Activated CD4-positive, alpha-beta T cell treated with anti-CD3 and anti-CD28 coated beads for 1 hour (primary cell): ENCODE data around the gene ZNF341.
"Not testable (repeated sequence)": the region's sequence is repeated elsewhere in the genome, so short reads cannot be mapped to it uniquely, and the experiment has no call there.

Source experiments
- DNase-seq: peaks from one replicate; pipeline ENCODE4 v3.0.0-alpha.2; 2020

The ZNF341 gene

DNA sequence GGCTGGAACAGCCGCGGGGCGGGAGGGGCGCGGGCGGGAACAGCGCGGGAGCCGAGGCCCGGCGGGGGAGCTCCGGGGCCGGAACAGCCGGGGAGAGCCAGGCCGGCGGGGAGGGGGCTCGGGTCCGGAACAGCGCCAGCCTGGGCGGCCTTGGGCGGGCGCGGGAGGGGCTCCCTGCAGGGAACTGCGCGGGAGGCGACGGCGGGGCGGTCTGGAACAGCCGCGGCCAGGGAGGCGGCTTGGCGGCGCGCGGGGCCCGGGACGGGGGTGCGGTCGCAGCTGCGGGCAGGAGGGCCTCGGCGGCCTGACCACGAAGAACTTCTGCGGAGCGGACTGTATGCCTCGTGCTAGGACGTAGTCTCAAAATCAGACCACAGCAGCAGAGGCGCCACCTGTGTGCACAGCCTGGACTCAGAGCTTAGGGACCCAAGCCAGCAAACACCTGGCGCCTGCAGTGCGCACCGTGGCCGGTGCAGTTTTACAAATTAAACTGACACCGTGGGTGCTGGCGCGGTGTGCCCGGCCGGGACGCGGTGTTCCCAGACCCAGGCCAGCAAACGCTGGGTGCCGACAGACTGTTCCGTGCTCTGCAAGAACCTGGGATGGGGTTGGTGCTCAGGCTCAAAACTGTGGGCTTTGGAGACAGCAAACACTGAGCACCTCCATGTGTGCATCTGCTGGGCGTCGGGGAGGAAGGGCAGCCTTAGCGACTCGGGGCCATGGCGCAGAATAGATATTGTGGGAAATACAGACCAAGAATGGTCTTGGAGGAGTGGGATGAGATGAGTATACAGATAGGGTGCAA lies 572 bp downstream of the ZNF341 start:
- DNase-seq = peak; percentile 75

DNA sequence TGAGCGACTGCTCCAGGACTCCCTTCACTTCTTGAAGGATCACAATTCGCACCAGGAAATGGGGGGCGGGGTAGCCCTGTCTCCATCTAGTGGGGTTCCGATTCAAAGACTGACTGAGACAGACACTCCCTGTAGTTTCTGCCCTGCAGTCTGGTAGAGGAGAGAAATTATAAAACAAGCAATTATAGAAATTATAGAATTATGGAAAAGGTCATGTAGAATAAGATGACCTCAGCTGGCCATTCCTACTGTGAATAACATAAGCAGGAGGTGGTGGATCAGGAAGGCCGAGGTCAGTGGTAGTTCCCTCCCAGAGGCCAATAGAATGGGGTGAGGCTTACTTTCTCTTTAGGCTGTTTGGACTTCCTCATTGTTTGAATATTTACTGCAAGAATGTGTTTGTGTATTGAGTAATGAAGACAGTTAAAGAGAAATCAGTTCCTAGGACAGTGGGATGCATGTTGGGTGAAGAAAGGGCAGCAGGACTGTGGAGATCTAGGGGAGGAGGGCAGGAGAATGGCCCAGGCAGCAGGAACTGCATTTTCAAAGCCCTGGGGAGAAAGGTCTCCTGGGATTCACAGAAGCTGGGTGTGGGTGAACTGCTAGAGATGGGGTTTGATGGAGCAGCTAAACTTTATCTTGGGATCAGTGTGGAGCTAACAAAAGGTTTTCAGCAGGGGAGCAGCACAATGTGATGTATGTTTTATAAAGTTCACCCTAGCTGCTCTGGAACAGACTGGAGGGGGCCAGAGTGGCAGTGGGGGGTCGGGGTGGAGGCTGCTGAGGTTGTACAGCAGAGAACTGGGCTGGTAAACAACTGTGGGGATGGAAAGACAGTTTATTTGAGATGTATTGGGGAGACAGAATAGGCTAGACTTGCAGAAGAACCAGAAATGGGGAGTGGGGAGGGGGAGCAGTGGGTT lies 2.1 kb downstream of the ZNF341 start:
- DNase-seq = no peak

DNA sequence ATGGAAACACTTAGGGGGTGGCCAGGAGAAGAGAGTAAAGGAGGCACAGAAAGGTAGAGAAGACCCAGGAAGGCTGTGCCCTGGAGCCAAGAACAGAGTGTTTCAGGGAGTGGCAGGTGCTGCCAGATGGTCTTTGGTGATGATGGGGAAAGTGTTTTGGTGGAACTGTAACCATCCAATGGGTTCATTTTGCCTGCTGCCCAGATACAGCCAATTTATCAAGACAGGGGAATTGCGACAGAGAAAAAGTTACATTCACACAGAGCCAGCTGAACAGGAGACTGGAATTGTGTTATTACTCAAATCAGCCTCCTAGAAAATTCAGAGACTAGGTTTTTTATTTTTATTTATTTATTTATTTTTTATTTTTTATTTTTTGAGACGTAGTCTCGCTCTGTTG lies 5.2 kb downstream of the ZNF341 start:
- DNase-seq = no peak

DNA sequence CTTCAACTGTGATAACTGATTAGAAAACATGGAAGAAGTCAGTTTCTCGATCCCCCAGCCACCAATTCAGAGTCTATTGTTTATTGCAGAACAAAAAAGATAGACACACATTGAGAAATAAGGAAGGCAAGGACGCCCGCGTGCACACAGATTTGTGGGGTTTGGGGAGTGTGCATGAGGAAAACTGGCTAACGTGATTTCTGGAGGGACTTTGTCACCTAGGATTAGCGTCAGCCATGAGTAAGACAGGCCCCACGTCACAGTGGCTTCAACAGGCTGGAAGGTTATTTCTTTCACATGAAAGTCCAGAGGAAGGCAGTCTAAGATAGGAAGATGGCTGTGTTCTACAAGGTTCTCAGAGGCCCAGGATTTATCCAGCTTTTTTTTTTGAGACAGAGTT lies 7.7 kb downstream of the ZNF341 start:
- DNase-seq = no peak

DNA sequence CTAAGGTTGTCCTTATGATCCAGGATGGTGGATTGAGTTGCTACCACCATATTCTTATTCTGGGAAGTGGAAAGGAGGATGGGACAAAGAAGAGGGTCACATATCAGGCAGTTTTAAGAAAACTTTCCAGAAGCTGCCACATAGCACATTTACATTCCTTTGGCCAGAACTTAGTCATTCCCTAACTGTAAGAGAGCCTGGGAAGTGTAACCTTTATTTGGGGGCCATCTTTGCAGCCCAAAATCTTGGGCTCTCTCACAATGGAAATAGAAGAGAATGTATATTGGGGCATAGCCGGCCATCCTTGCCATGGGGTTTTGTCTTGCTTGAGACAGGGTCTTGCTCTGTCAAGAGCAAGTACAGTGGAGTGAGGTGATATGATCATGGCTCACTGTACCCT lies 8.4 kb downstream of the ZNF341 start:
- DNase-seq = no peak

DNA sequence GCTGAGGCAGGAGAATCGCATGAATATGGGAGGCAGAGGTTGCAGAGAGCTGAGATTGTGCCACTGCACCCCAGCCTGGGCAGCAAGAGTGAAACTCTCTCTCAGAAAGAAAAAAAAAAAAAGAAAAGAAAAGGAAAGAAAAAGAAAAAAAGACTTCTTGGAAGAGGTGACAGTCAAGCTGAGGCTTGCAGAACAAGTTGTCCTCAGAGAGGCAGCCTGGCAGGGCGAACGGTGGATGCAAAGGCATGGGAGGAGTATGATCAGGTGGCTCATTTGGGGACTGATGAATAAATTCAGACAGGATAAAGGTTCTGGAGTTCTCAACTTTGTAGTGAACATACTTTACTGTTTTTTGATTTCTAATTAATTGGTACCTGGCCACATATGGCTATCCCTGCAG lies 12.4 kb downstream of the ZNF341 start:
- DNase-seq = no peak

DNA sequence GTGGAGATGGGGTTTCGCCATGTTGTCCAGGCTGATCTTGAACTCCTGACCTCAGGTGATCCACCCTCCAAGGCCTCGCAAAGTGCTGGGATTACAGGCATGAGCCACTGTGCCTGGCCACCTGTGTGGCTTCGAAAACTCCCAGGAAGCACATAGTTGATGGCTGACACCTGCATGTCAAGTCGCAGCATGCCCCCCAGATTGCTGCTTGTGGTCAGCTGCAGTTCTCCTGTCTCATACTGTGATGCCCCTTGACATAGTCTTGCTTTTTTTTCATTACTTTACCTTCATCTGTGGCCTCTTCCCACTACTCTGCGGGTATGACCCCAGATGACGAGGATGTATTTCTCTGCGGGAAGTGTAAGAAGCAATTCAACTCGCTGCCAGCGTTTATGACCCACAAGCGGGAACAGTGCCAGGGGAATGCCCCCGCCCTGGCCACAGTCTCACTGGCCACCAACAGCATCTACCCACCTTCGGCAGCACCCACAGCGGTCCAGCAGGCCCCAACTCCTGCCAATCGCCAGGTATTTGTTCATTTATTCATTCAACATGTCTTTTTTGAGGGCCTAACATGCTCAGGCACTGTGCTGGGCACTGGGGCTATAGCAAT lies 13.1 kb downstream of the ZNF341 start:
- no peak for DNase-seq

DNA sequence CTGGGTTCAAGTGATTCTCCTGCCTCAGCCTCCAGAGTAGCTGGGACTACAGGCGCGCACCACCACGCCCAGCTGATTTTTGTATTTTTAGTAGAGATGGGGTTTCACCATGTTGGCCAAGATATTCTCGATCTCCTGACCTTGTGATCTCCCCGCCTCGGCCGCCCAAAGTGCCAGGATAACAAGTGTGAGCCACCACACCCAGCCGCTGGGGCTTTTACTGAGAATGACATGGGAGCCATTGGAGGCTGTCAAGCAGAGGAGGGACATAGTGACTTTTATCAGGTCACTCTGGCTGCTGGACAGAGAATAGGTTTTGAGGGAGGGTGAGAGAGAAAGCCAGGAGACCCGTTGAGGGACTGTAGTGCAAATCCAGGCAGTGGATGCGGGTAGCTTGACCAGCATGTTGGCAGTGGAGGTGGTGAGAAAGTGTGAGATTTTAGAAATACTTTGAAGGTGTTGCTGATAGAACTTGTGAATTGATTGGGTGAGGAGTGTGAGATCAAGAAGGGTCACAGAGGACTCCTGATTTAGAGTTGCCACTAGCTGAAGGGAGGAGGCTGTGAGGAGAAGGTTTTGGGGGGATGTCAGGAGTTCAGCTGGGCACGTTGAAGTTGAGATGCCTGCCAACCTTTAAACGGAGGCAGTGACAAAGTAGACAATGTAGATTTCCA lies 14.7 kb downstream of the ZNF341 start:
- DNase-seq = no peak

DNA sequence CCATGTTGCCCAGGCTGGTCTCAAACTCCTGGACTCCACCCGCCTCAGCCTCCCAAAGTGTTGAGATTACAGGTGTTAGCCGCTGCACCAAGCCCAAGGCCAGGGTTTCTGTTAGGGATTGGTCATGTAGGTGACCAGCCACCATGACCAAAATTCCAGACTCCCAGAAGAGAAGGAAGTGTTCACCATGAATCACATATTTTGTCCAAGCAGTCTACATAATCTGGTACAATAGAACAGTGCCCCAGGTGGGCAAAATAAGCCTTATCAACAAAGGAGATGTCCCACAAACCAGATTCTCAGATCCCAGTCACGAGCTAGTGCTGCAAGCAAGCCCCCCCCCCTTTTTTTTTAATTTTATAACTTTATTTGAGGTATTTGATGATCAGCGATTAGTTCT lies 20.0 kb downstream of the ZNF341 start:
- DNase-seq = no peak

DNA sequence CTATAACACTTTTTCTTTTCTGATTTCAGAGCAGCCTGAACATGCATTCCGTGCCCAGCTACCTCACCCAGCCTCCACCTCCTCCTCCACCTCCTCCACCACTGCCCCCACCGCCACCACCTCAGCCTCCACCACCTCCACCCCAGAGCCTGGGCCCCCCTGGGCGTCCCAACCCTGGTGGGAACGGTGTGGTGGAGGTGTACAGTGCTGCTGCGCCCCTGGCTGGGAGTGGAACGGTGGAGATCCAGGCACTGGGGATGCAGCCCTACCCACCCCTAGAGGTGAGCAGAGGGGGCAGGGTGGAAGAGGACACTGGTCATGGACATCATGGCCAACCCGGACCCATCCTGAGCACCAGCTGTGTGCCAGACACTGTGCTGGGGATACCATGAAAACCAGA lies 21.3 kb downstream of the ZNF341 start:
- no peak for DNase-seq

DNA sequence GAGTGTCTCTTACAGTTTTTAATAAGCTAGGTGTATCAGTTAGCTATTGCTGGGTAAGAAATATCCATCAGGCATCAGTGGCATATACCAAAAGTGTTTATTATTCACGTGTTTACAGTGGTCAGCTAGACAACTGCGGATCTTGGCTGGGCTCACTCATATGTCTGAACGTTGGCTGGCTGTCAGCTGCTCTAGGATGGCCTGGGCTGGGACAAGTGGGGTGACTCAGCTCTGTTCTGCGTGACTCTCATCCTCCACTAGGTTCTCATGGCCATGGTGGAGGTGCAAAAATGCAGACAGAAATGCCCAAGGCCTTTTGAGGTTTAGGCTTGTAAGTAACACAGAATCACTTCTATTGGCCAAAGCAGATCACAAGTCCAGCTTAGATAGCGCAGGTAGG lies 22.0 kb downstream of the ZNF341 start:
- no peak for DNase-seq

DNA sequence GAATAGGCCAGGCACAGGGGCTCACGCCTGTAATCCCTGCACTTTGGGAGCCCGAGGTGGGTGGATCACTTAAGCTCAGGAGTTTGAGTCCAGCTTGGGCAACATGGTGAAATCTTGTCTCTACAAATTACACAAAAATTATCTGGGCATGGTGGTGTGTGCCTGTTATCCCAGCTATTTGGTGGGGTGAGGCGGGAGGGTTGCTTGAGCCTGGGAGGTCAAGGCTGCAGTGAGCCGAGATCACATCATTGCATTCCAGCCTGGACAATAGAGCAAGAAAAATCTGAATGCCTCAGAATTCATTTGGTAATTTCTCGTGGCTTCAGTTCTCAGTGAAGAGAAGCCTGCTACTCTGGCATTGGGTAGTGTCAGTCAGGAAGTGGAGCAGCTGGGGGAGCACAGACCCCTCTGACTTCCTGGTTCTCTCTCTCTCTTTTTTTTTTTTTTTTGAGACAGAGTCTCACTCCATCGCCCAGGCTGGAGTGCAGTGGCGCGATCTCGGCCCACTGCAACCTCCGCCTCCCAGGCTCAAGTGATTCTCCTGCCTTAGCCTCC lies 24.2 kb downstream of the ZNF341 start:
- not testable (repeated sequence) for DNase-seq

DNA sequence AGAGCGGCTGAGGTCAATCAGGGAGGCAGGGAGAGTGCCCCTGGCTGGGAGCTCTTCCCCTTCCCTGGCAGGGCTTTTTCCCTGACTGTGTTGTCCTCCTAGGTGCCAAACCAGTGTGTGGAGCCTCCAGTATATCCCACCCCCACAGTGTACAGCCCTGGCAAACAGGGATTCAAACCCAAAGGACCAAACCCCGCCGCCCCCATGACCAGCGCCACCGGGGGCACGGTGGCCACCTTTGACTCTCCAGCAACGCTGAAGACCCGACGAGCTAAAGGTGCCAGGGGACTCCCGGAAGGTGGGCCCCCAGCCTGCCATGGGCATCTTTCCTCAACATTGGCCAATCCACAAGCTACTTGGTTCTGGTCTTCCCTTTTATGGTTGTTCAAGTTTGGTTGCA lies 25.2 kb downstream of the ZNF341 start:
- DNase-seq = no peak

DNA sequence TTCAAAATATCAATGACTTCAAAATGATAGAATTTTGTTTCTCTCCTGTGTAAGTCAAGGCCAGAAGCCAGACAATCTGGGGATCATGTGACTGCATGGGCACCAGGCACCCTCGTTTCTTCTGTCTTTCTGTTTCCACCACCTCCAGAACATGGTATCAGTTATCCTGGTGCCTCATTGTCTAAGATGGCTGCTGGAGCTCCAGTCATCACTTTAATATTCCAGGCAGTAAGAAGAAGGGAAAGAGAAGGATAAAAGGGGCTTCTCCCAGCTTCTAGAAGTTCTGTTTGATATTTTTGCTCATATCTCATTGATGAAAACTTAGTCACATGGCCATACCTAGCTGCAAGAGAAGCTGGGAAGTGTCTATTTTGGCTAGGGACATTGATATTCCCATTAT lies 25.7 kb downstream of the ZNF341 start:
- DNase-seq = no peak

DNA sequence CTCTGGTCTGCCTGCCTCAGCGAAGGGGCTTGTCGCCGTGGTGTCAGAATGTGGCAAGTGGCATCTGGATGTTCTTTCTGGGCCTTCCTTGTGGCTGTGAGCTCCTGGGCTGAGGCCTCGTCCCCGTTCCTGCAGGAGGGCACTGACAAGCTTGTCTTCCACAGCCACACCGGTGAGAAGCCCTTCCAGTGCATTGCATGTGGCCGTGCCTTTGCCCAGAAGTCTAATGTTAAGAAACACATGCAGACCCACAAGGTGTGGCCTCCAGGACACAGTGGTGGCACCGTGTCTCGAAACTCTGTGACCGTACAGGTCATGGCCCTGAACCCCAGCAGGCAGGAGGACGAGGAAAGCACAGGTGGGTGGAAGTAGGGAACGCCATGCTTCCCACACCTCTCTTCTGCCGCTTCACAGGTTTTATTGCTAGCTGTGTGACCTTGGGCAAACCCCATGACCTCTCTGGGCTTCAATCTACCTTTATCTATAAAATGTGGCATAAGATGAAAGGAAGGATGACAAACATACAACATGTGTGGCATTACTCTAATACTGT lies 30.0 kb downstream of the ZNF341 start:
- DNase-seq = no peak

DNA sequence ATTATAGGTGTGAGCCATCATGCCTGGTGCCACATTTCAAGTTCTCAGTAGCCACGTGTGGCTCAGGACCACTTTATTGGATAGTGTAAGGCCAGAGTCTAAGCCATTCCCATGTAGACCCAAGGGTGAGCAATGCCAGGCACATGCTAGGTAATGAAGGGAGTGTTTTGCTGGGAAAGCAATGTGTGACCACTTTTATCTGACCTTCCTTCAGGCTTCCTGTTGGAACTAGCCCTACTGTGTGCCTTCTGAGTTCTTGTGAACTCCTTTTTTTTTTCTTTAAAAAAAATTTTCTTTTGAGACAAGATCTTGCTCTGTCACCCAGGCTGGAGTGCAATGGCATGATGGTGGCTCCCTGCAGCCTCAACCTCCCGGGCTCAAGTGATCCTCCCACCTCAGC lies 33.3 kb downstream of the ZNF341 start:
- no peak for DNase-seq

DNA sequence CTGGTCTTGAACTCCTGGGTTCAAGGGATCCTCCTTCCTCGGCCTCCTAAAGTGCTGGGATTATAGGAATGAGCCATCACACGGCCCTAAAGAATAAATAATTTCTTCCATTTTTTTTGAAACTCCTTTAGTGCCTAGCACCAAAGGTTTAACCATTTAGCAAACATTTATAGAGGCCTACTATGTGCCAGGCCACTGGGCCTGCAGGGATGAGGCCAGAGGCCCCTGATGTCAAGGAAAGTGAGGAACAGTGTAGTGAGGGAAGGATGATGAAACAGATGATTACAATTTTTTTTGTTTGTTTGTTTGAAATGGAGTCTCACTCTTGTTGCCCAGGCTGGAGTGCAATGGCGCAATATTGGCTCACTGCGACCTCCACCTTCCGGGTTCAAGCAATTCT lies 33.8 kb downstream of the ZNF341 start:
- DNase-seq = no peak

DNA sequence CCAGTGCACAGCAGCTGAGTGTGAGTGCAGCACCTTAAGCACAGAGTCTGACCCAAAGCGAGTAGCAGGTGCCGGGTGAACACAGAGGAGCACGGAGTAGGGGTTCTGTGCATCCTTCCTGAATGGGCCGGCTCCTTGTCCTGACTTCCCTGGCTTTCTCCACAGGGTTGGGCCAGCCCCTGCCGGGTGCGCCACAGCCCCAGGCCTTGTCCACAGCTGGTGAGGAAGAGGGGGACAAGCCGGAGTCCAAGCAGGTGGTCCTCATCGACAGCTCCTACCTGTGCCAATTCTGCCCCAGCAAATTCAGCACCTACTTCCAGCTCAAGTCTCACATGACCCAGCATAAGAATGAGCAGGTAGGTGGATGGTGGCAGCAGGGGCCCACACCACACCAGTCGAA lies 34.9 kb downstream of the ZNF341 start:
- DNase-seq = no peak

DNA sequence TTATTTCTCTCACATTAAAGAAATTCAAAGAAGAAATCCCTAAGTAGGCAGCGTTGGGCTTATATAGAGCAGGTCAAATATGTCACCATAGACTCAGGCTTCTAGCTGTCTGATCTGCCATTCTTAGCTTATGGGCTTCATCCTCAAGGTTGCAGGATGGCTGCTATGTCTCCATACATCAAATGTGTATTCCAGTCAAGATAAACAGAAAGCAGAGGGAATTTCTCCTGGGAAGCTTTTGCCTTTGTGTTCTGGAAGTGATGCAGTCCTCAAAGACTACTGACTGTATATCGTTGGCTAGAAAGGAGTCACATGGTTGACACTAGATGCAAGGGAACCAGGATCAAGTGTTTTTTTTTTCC lies 36.0 kb downstream of the ZNF341 start:
- no peak for DNase-seq

DNA sequence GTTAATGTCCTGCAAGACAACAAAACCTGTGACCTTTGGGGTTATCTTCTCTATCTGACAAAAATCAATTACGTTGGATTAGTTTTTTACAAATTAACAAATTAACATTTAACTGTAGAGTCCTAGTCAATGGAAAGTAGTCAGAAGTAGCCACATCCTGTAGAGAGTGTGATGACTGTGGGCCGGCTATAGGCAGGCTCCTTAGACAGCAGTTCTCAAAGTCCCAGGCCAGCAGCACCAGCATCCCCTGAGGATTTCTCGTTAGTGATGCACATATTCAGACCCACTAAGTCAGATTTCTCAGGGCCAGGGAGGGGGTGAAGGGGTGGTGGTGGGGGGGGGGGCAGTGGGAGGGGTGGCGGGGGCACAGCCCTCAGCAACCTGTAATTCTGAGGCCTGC lies 37.2 kb downstream of the ZNF341 start:
- no peak for DNase-seq

DNA sequence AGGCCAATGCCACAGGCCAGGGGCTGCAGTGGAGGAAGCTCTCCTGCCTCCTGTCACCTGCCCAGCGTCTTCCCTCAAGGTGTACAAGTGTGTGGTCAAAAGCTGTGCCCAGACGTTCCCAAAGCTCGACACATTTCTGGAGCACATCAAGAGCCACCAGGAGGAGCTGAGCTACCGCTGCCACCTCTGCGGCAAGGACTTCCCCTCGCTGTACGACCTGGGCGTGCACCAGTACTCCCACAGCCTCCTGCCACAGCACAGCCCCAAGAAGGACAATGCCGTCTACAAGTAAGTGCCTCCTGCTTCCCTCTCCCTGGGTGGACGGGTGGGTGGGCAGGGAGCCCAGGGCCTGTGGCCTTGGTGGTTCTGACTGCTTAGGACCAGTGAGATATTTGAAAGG lies 38.2 kb downstream of the ZNF341 start:
- DNase-seq = no peak

DNA sequence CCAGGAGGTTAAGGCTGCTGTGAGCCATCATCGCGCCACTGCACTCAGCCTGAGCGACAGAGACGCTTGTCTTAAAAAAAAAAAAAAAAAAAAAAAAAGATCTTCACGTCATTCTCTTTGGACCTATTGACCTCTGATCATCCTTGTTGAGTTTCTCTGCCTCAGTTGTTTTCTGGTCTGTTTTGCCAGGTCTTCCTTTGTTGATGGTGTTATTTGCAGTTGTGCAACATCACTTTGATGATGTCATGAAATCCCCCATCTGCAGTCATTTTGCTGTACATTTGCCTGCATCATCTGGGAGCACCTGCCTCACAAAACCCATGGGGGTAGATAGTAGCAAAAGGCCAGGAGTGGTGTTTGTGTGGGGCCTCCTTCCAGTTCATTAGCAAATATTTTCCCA lies 40.1 kb downstream of the ZNF341 start:
- no peak for DNase-seq

DNA sequence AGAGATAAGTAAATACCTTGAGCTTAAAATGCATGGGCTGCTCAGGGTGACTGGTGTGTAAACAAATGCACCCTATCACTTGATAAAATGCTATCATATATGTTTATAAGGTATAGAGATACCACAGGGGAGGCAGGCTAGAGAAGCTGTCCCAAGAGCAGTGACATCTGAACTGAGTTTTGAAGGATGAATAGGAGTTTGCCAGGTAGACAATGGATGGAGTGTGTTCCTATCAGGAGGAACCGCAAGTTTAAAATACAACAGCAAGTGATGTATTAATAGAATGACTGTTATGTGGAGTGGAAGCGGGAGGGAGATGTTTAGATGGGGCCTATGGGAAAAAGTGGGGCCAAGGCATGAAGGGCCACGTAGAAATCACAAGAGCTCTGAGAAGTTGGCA lies 40.6 kb downstream of the ZNF341 start:
- no peak for DNase-seq
